HT-29 (cell line): ENCODE results near the gene BLID. TPM values are rescaled to one million over a fixed set of nuclear protein-coding genes. Genes with fewer than 3 reads are reported as not detected.

Experiments
- DNase-seq: peaks from one replicate; pipeline ENCODE4 v3.0.0-alpha.2; 2015; ENCODE audit warnings: low spot score
- total RNA-seq: library from RNA; depleted of rRNA; stranded (reverse); fragments of >200 nt; shearing (Covaris generic); gene quantifications from 2 replicates; pipeline ENCODE4 v1.2.3, GENCODE V29; 2014

The BLID gene
- total RNA-seq, 1 experiment from 2014 or later, result not detected

GRCh38 chr11:122140500-122140899 is 24.5 kb upstream of the BLID start:
- no peak for DNase-seq

- no peak for DNase-seq
These were observed 23.5 kb upstream of the BLID start for GRCh38 chr11:122139595-122139866.

- no peak for DNase-seq
These were observed 23.0 kb upstream of the BLID start for GRCh38 chr11:122138744-122139594.

GRCh38 chr11:122137078-122137793 is 21.2 kb upstream of the BLID start:
- no peak for DNase-seq

- DNase-seq, result no peak
These were observed 15.1 kb upstream of the BLID start for GRCh38 chr11:122131126-122131525.

- DNase-seq, result no peak
These were observed 12.1 kb upstream of the BLID start for GRCh38 chr11:122128146-122128545.

GRCh38 chr11:122127020-122127419 is 11.0 kb upstream of the BLID start:
- no peak for DNase-seq

GRCh38 chr11:122126024-122126688 is 10.1 kb upstream of the BLID start:
- no peak for DNase-seq

- no peak for DNase-seq
These were observed 7.4 kb upstream of the BLID start for GRCh38 chr11:122123263-122123929.

- no peak for DNase-seq
These were observed 6.2 kb upstream of the BLID start for GRCh38 chr11:122122179-122122578.

- DNase-seq, result no peak
These were observed 4.1 kb upstream of the BLID start for GRCh38 chr11:122120096-122120495.

GRCh38 chr11:122116591-122116990 is 576 bp upstream of the BLID start:
- no peak for DNase-seq

GRCh38 chr11:122114976-122115375 is 1.0 kb downstream of the BLID start:
- no peak for DNase-seq

GRCh38 chr11:122113836-122114825 is 1.9 kb downstream of the BLID start:
- no peak for DNase-seq

- DNase-seq, result no peak
These were observed 3.3 kb downstream of the BLID start for GRCh38 chr11:122112470-122113365.

- DNase-seq, result no peak
These were observed 6.1 kb downstream of the BLID start for GRCh38 chr11:122109932-122110331.

GRCh38 chr11:122108828-122109227 is 7.2 kb downstream of the BLID start:
- no peak for DNase-seq

GRCh38 chr11:122108192-122108799 is 7.7 kb downstream of the BLID start:
- peak; percentile 52 for DNase-seq

- DNase-seq, result no peak
These were observed 8.4 kb downstream of the BLID start for GRCh38 chr11:122107566-122107965.
